Measurements from ENCODE around the gene SLC25A21.

SLC25A21 gene

GRCh38 chr14:37034410-37035285 is 137.8 kb downstream of the SLC25A21 start:
- ATAC-seq (no peak), DNase-seq (no peak)
- no peaks in the 10 kb centered on the region for H3K9me3 Mint-ChIP-seq
- H3K4me3 Mint-ChIP-seq, result no peak overlapping the region
- H3K27me3 Mint-ChIP-seq, result no peaks in the 10 kb centered on the region
- peak overlapping the region in 1 of 2 donors; percentile 83 for H3K27ac Mint-ChIP-seq
- no peaks in the 10 kb centered on the region for H3K4me1 Mint-ChIP-seq

DNA sequence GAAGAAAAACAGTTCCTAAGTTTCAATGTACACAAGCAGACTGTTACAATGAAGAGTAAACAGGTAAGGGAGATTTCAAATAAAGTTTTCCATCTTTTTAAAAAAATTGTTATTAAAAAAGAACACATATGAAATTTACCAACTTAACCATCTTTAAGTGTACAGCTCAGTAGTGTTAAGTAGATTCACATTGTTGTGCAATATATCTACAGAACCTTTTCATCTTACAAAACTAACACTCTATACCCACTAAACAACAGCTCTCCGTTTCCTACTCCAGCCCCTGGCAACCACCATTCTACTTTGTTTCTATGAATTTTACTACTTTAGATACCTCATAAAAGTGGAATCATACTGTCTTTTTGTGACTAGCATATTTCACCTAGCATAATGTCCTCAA is 139.5 kb downstream of the SLC25A21 start:
- H3K27me3 Mint-ChIP-seq, result no peaks in the 10 kb centered on the region
- ATAC-seq (no peak), DNase-seq (no peak)
- H3K27ac Mint-ChIP-seq, result no peak overlapping the region
- no peaks in the 10 kb centered on the region for H3K9me3 Mint-ChIP-seq
- H3K4me3 Mint-ChIP-seq, result no peak overlapping the region
- H3K4me1 Mint-ChIP-seq, result no peaks in the 10 kb centered on the region

GRCh38 chr14:37027188-37027824 is 145.1 kb downstream of the SLC25A21 start:
- Mint-ChIP-seq H3K4me1 (no peaks in the 10 kb centered on the region), H3K27me3 (no peaks in the 10 kb centered on the region), H3K27ac (no peak overlapping the region), H3K4me3 (no peak overlapping the region), H3K9me3 (no peaks in the 10 kb centered on the region)
- DNase-seq (no peak), ATAC-seq (no peak)

- DNase-seq (no peak), ATAC-seq (no peak)
- Mint-ChIP-seq H3K27ac (no peak overlapping the region), H3K9me3 (peaks cover 0 to 5% of the 10 kb centered on the region in 2 donors), H3K27me3 (no peaks in the 10 kb centered on the region), H3K4me3 (no peak overlapping the region), H3K4me1 (no peaks in the 10 kb centered on the region)
Measured at GRCh38 chr14:37023875-37024565, 148.4 kb downstream of the SLC25A21 start.

GRCh38 chr14:37021390-37021789 is 151.0 kb downstream of the SLC25A21 start:
- H3K9me3 Mint-ChIP-seq, result peaks cover 0 to 5% of the 10 kb centered on the region in 2 donors
- H3K27ac Mint-ChIP-seq, result no peak overlapping the region

DNA sequence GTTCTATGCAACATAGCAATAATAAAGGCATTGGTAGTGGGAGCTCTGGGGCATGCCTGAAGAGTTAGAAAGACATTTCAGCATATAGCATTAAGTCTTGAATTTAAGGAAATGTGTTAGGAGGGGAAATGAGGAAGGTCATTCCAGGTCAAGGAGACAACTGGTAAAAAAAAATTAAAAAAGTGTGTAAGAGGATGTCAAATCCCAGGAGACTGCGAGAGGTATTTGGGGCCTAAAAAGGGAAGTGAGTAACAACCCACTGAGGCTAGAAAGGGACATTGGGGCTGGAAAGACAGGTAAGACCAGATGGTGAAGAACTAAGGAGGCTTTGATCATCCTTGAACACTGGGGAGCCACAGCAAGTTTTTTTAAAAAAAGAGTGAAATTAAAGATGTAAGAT is 152.9 kb downstream of the SLC25A21 start:
- Mint-ChIP-seq H3K27ac (no peak overlapping the region), H3K9me3 (peaks cover 0 to 5% of the 10 kb centered on the region in 2 donors), H3K27me3 (no peaks in the 10 kb centered on the region), H3K4me1 (no peaks in the 10 kb centered on the region), H3K4me3 (no peak overlapping the region)
- no peak for DNase-seq
- no peak for ATAC-seq

More at GRCh38 chr14:37021390-37021789, 151.0 kb downstream of the SLC25A21 start:
- no peak for DNase-seq
- no peak for ATAC-seq
- H3K4me1 Mint-ChIP-seq, result no peaks in the 10 kb centered on the region
- no peaks in the 10 kb centered on the region for H3K27me3 Mint-ChIP-seq
- H3K4me3 Mint-ChIP-seq, result no peak overlapping the region

DNA sequence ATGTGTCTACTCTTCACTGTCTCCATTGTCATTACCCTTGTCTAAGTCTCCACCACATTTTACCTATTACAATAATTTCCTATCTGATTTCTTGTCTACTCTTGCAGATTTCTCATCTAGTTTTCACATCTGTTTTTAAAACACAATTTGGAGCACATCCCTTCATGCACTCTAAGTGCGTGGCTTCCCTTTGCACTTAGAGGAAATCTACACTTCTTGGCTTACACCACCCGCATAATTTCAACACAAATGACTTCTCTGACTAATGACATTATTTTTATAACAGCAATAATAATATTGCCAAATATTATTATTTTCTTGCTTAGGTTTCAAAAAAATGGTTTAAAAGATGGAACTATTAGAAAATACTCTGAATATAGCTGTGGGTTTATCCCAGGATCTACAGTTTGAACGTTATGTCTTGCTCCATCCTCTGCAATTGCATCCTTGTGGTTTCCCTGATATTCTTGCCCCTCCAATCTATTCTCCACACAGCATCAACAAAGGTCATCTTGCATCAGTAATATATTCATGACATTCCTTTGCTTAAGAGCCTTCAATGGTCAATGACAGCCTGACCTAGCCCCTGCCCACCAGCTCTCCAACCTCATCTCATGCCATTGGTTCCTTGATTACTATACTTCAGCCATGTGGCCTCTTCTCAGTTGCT is 153.7 kb downstream of the SLC25A21 start:
- Mint-ChIP-seq H3K9me3 (peaks cover 0 to 5% of the 10 kb centered on the region in 2 donors), H3K27ac (no peak overlapping the region), H3K4me1 (no peaks in the 10 kb centered on the region), H3K27me3 (no peaks in the 10 kb centered on the region), H3K4me3 (no peak overlapping the region)
- ATAC-seq (no peak), DNase-seq (no peak)

DNA sequence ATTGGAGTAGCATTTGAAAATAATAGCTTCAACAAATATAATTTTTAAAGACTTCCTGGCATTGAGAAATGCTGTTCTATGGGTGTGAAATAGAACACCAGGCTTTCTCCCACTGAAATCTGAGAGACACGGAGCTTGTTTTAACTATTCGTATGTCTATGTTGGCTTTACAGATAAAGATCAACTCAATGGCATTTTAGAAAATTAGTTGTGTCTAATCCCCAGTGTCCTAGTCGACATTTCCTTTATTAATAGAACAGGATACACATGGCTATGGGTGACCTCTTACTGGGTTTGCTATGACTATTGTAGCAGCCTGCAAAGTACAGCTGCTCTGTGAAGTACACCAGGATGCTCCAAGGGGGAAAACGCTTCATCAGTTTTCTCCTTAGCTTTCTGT is 159.3 kb downstream of the SLC25A21 start:
- no peak overlapping the region for H3K27ac Mint-ChIP-seq
- no peaks in the 10 kb centered on the region for H3K27me3 Mint-ChIP-seq
- H3K4me1 Mint-ChIP-seq, result no peaks in the 10 kb centered on the region
- no peaks in the 10 kb centered on the region for H3K9me3 Mint-ChIP-seq
- DNase-seq (no peak), ATAC-seq (no peak)
- H3K4me3 Mint-ChIP-seq, result no peak overlapping the region

DNA sequence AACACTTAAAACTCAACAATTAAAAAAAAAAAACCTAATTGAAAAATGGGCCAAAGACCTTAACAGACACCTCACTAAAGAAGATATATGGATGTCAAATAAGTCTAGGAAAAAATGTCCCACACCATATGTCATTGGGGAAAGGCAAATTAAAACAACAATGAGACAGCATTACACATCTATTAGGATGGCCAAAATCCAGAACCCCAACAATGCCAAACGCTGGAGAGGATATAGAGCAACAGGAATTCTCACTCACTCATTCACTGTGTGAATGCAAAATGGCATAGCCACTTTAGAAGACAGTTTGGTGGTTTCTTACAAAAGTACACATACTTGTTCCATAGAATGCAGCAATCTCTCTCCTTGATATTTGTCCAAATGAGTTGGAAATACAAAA is 173.7 kb downstream of the SLC25A21 start:
- Mint-ChIP-seq H3K4me1 (no peaks in the 10 kb centered on the region), H3K9me3 (peaks cover 0 to 6% of the 10 kb centered on the region in 2 donors), H3K4me3 (no peak overlapping the region), H3K27me3 (no peaks in the 10 kb centered on the region), H3K27ac (no peak overlapping the region)
- ATAC-seq, result no peak
- DNase-seq, result no peak

DNA sequence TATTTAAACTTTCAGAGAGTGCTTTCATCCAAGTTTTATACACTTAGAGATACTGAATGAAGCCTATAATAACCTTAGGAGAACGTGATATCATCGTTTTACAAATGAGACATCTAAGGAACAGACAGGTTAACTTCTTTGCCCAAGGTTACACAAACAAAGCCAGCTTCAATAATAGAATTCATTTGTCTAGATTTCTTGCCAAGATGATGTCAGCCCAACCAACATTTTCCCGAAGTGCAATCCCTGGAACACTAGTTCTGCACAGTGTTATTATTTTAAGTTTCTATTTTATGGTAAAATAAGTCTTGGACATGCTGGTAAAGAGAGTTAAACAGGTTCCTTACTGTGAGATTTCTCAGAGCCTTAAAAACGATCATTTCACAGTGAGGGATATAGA is 174.6 kb downstream of the SLC25A21 start:
- ATAC-seq (no peak), DNase-seq (no peak)
- Mint-ChIP-seq H3K4me1 (no peaks in the 10 kb centered on the region), H3K27me3 (no peaks in the 10 kb centered on the region), H3K9me3 (peaks cover 0 to 6% of the 10 kb centered on the region in 2 donors), H3K27ac (no peak overlapping the region), H3K4me3 (no peak overlapping the region)

DNA sequence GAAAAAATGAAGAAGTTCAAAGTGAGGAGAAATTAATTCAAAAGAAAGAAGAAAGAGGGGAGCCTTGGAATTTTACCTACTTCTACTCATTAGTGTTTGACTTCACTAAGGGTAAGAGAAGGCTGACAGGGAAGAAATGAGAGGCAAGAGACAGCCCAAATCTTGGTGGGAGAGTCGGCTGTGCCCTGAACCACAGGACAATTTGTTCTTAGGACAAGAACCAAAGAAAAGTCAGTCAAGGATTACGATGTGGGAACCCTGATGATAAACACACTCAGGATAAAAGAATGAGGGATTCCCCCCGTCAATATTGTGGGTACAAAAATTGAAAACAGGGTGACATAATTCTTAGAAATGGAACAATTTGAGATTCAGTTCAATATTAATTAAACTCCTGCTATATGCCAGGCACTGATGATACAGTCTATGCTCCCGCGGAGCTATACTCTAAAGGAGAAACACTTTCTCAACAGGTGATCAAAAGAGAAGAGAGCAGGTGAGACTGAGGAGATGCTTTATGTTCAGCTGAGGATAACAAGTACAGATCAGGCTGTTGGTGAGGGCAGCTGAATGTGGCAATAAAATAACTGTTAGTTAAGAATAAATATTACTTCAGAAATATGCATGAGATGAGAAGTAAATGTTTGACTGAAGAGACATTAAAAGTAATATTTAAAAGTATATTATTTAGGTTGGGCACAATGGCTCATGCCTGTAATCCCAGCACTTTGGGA is 175.4 kb downstream of the SLC25A21 start:
- no peak overlapping the region for H3K27ac Mint-ChIP-seq
- no peak for DNase-seq
- H3K4me3 Mint-ChIP-seq, result no peak overlapping the region
- no peak for ATAC-seq
- no peaks in the 10 kb centered on the region for H3K27me3 Mint-ChIP-seq
- H3K9me3 Mint-ChIP-seq, result peaks cover 0 to 6% of the 10 kb centered on the region in 2 donors
- no peaks in the 10 kb centered on the region for H3K4me1 Mint-ChIP-seq

DNA sequence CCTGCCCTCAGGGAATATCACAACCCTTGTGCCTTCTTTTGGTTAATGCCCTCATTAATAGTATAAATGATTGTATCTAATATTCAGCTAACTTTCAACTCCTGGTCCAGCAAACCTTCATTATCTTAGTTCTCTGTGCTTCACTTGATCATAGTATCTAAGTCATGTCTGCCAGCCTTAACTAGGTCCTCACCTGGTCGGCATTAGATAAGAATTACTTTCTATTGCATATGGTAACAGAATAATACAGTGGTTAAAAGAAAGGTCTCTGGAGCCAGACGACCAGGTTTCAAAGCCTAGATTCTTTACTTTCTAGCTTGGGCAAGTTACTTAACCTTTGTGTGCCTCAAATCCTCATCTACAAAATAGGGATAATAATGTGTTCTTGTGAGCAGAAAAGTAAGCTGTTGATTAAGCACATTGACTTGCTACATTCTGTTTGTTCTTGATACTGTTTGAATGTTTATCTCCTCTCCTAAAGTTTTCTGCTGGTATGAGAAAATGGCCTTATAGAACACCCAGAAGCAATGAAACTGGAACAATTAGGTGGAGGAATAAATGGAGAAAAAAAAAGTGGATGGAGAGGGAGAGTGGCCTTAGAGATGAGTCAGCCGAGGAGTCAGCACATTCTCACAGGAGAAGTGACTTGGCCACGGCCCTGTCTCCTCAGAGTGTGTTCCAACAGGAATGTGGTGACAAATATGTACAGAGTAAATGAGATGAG is 176.1 kb downstream of the SLC25A21 start:
- Mint-ChIP-seq H3K4me1 (no peaks in the 10 kb centered on the region), H3K4me3 (no peak overlapping the region), H3K9me3 (peaks cover 0 to 6% of the 10 kb centered on the region in 2 donors), H3K27me3 (no peaks in the 10 kb centered on the region), H3K27ac (no peak overlapping the region)
- no peak for DNase-seq
- no peak for ATAC-seq

- H3K4me3 Mint-ChIP-seq, result no peak overlapping the region
- no peaks in the 10 kb centered on the region for H3K9me3 Mint-ChIP-seq
- H3K27ac Mint-ChIP-seq, result no peak overlapping the region
- ATAC-seq (no peak), DNase-seq (no peak)
- no peaks in the 10 kb centered on the region for H3K27me3 Mint-ChIP-seq
- no peaks in the 10 kb centered on the region for H3K4me1 Mint-ChIP-seq
Measured at GRCh38 chr14:36989806-36990205, 182.6 kb downstream of the SLC25A21 start.

- H3K9me3 Mint-ChIP-seq, result no peaks in the 10 kb centered on the region
- no peak overlapping the region for H3K27ac Mint-ChIP-seq
- ATAC-seq (no peak), DNase-seq (no peak)
- H3K4me1 Mint-ChIP-seq, result no peaks in the 10 kb centered on the region
- no peak overlapping the region for H3K4me3 Mint-ChIP-seq
- H3K27me3 Mint-ChIP-seq, result no peaks in the 10 kb centered on the region
Measured at GRCh38 chr14:36988989-36989388, 183.4 kb downstream of the SLC25A21 start.

All from stimulated activated naive CD8-positive, alpha-beta T cell treated with anti-CD3 and anti-CD28 coated beads, Interleukin-15, amount 100 ng/mL, for 72 hours (primary cell).